Measurements from ENCODE around the gene MYO5B.

The MYO5B gene

DNA sequence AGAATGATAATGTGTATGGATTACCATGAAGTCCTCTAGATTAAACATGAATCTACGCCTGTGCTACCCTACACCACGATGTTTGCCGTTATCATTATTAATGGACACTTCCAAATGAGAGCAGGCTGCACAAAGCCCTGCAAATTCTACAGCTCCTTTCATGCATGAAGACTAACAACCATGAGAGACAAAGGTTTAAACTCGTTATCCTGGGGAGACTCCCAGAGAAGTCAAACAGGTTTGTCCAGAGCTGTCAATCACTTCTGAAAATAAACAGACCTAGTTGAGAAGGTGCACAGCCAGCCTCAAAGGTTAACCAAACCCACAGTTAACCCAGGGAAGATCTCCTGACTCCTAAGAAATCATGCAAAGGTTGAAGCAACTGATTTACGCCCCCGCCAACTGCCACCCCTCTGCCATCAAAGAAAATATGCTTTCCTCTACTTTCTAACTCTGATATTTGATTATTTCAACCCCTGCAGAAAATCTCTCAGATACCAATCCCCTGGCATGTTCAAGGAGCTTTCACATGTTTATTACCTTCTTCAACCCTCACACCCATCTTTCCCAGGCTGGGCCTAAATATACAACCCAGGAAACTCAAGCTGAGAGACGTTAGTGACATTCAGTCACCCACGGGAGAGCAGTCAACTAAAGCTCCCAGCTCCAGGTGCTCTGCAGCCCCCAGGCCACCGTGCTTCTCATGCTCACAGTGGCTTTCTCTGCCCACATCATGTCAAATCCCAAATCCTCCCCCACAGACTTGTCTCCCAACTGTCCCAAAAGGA lies 35.9 kb downstream of the MYO5B start:
- Histone ChIP-seq H3K4me3 (ENCODE audit: low read depth in 1 of 5, low read length in 5 of 5) (no peak overlapping the region), H3K27ac (ENCODE audit: low read depth, low read length) (no peak overlapping the region), H3K9ac (ENCODE audit: low read length in 5 of 5) (no peak overlapping the region), H3K27me3 (ENCODE audit: control insufficient read depth in 5 of 5, insufficient read depth in 4 of 5, low read length in 5 of 5) (peaks cover 4 to 14% (median 8%) of the 10 kb centered on the region in 5 donors), H3K36me3 (ENCODE audit: control insufficient read depth in 5 of 5, insufficient read depth in 5 of 5, low read length in 5 of 5) (no peaks in the 10 kb centered on the region), H3K9me3 (ENCODE audit: control insufficient read depth in 5 of 5, low read length in 5 of 5) (no peaks in the 10 kb centered on the region), H3K4me1 (ENCODE audit: control insufficient read depth in 5 of 5, insufficient read depth in 5 of 5, low read length in 5 of 5) (peaks cover 0 to 8% (median 6%) of the 10 kb centered on the region in 5 donors)

DNA sequence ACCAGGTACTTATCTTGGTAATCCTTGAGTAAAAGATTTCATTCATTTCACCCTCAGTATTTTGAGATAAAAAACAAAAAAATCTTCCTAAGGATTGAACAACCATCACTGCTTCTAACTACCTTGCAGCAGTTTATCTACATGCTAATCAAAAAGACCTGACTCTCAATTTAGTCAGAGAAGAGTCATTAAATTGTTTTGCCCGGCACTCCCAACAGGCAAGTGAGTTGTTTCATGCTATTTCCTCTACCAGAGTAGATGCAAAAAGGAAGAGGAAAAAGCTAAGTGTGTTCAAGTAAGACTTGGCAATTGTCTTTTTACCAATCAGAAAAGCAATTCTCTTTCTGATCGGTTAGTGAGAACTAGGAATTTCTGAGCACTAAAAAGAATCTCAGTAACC lies 39.5 kb downstream of the MYO5B start:
- H3K27ac ChIP-seq (ENCODE audit: low read depth, low read length), result no peak overlapping the region
- no peaks in the 10 kb centered on the region for H3K36me3 ChIP-seq (ENCODE audit: control insufficient read depth in 5 of 5, insufficient read depth in 5 of 5, low read length in 5 of 5)
- no peak overlapping the region for H3K9ac ChIP-seq (ENCODE audit: low read length in 5 of 5)
- no peaks in the 10 kb centered on the region for H3K9me3 ChIP-seq (ENCODE audit: control insufficient read depth in 5 of 5, low read length in 5 of 5)
- no peak overlapping the region for H3K4me3 ChIP-seq (ENCODE audit: low read depth in 1 of 5, low read length in 5 of 5)
- peaks cover 0 to 7% (median 4%) of the 10 kb centered on the region in 5 donors for H3K27me3 ChIP-seq (ENCODE audit: control insufficient read depth in 5 of 5, insufficient read depth in 4 of 5, low read length in 5 of 5)
- H3K4me1 ChIP-seq (ENCODE audit: control insufficient read depth in 5 of 5, insufficient read depth in 5 of 5, low read length in 5 of 5), result no peaks in the 10 kb centered on the region

DNA sequence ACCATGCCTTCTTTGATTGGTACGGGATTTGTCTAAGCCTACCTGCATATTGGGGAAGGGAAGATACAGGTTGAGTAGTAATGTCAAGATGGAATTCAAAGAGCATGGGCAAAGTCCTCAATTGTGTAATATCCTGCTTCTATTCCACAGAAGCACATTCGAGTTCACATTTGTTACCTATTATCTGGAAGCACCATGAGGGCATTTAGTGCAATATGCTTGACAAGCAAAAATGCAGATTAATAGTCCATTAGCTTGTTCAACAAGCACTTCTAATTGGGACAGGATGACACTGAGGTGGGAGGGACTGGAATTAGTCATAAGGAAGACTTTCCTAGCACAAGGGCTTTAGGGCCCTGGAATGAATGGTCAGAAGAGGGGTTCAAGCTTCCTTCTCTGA lies 40.5 kb downstream of the MYO5B start:
- Histone ChIP-seq H3K27ac (ENCODE audit: low read depth, low read length) (no peak overlapping the region), H3K4me3 (ENCODE audit: low read depth in 1 of 5, low read length in 5 of 5) (no peak overlapping the region), H3K27me3 (ENCODE audit: control insufficient read depth in 5 of 5, insufficient read depth in 4 of 5, low read length in 5 of 5) (peaks cover 0 to under 1% (median 0%) of the 10 kb centered on the region in 5 donors), H3K4me1 (ENCODE audit: control insufficient read depth in 5 of 5, insufficient read depth in 5 of 5, low read length in 5 of 5) (no peaks in the 10 kb centered on the region), H3K9me3 (ENCODE audit: control insufficient read depth in 5 of 5, low read length in 5 of 5) (no peaks in the 10 kb centered on the region), H3K36me3 (ENCODE audit: control insufficient read depth in 5 of 5, insufficient read depth in 5 of 5, low read length in 5 of 5) (no peaks in the 10 kb centered on the region), H3K9ac (ENCODE audit: low read length in 5 of 5) (no peak overlapping the region)

DNA sequence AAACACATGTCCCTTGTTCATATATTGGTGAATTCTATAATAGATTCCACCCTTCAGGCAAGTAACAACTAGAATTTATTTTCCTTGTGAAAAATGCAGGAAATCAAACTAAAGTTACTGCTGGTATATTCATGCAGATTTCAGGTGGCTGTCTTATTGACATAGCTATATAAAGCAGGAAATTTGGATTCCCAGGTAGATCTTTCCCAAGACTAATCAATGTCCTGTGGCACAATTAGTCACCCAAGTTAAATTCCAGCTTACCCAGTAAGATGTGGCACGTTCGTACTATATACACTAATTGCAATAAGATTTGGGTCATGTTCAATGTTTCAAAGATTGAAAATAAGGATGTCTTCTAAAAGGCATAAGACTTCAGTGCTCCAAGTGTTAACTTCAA lies 42.0 kb downstream of the MYO5B start:
- no peak overlapping the region for H3K27ac ChIP-seq (ENCODE audit: low read depth, low read length)
- no peaks in the 10 kb centered on the region for H3K4me1 ChIP-seq (ENCODE audit: control insufficient read depth in 5 of 5, insufficient read depth in 5 of 5, low read length in 5 of 5)
- no peak overlapping the region for H3K9ac ChIP-seq (ENCODE audit: low read length in 5 of 5)
- no peaks in the 10 kb centered on the region for H3K9me3 ChIP-seq (ENCODE audit: control insufficient read depth in 5 of 5, low read length in 5 of 5)
- H3K36me3 ChIP-seq (ENCODE audit: control insufficient read depth in 5 of 5, insufficient read depth in 5 of 5, low read length in 5 of 5), result no peaks in the 10 kb centered on the region
- no peaks in the 10 kb centered on the region for H3K27me3 ChIP-seq (ENCODE audit: control insufficient read depth in 5 of 5, insufficient read depth in 4 of 5, low read length in 5 of 5)
- H3K4me3 ChIP-seq (ENCODE audit: low read depth in 1 of 5, low read length in 5 of 5), result no peak overlapping the region

DNA sequence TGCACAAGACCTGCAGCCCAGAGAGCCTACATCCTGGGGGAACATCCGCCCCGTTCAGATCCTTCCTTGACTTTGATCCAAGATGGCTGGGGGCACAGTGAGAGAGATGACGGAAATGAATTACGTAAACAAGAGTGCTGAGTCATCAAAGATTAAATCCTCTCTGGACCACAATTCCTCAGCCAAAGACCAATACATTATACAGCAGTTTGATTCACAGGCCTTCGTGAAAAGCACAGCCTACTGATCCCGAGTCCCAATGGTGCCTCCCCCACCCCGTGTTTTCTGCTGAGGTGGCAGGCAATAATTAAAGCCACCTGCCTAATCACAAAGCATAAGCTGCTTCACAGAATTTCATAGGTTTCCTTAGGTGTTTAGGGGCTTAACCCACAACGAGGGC lies 43.0 kb downstream of the MYO5B start:
- Histone ChIP-seq H3K9me3 (ENCODE audit: control insufficient read depth in 5 of 5, low read length in 5 of 5) (peaks cover 0 to 5% (median 2%) of the 10 kb centered on the region in 5 donors), H3K4me3 (ENCODE audit: low read depth in 1 of 5, low read length in 5 of 5) (no peak overlapping the region), H3K9ac (ENCODE audit: low read length in 5 of 5) (no peak overlapping the region), H3K4me1 (ENCODE audit: control insufficient read depth in 5 of 5, insufficient read depth in 5 of 5, low read length in 5 of 5) (no peaks in the 10 kb centered on the region), H3K36me3 (ENCODE audit: control insufficient read depth in 5 of 5, insufficient read depth in 5 of 5, low read length in 5 of 5) (no peaks in the 10 kb centered on the region), H3K27me3 (ENCODE audit: control insufficient read depth in 5 of 5, insufficient read depth in 4 of 5, low read length in 5 of 5) (no peaks in the 10 kb centered on the region), H3K27ac (ENCODE audit: low read depth, low read length) (no peak overlapping the region)

DNA sequence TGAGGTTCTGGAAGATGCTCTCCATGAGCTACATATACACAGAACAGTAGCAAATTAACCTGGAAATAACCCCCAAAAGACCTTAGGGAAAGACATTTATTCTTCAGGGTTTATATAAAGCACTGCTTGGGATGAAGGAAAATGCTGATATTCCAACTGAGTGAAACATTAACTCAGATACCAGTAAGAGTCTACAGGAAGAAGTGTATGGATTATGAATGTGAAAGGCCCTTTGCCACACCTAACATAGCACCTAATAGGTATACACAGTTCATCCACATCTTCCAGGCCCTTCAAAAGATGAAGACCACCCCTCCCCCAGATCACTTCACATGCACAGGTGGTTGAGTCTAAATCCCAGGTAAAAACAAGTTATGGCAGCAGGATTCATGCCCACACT lies 50.4 kb downstream of the MYO5B start:
- no peaks in the 10 kb centered on the region for H3K4me1 ChIP-seq (ENCODE audit: control insufficient read depth in 5 of 5, insufficient read depth in 5 of 5, low read length in 5 of 5)
- H3K27ac ChIP-seq (ENCODE audit: low read depth, low read length), result no peak overlapping the region
- H3K36me3 ChIP-seq (ENCODE audit: control insufficient read depth in 5 of 5, insufficient read depth in 5 of 5, low read length in 5 of 5), result no peaks in the 10 kb centered on the region
- H3K9me3 ChIP-seq (ENCODE audit: control insufficient read depth in 5 of 5, low read length in 5 of 5), result peaks cover 0 to 5% (median 2%) of the 10 kb centered on the region in 5 donors
- no peak overlapping the region for H3K4me3 ChIP-seq (ENCODE audit: low read depth in 1 of 5, low read length in 5 of 5)
- no peak overlapping the region for H3K9ac ChIP-seq (ENCODE audit: low read length in 5 of 5)
- peaks cover 0 to 6% (median 4%) of the 10 kb centered on the region in 5 donors for H3K27me3 ChIP-seq (ENCODE audit: control insufficient read depth in 5 of 5, insufficient read depth in 4 of 5, low read length in 5 of 5)

DNA sequence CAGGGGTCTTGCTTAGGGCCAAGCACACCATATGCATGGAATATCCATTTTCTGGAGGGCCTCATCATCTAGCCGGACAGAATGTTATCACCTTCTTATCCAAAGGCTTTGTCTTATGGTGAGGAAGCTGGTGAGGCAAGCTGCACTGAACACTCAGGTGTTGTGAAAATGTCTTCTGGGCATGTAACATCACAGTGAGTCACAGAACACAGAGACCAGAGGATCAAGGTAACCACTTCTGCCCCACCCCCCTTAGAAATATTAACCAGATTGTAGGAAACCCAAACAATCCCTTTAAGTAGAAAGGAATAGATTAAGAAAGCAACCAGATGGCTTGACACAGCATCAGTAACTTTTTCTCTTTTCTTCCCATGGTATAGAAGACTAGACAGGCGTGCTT lies 51.1 kb downstream of the MYO5B start:
- H3K27ac ChIP-seq (ENCODE audit: low read depth, low read length), result no peak overlapping the region
- H3K27me3 ChIP-seq (ENCODE audit: control insufficient read depth in 5 of 5, insufficient read depth in 4 of 5, low read length in 5 of 5), result peaks cover 0 to 6% (median 4%) of the 10 kb centered on the region in 5 donors
- H3K36me3 ChIP-seq (ENCODE audit: control insufficient read depth in 5 of 5, insufficient read depth in 5 of 5, low read length in 5 of 5), result no peaks in the 10 kb centered on the region
- no peaks in the 10 kb centered on the region for H3K4me1 ChIP-seq (ENCODE audit: control insufficient read depth in 5 of 5, insufficient read depth in 5 of 5, low read length in 5 of 5)
- H3K4me3 ChIP-seq (ENCODE audit: low read depth in 1 of 5, low read length in 5 of 5), result no peak overlapping the region
- H3K9me3 ChIP-seq (ENCODE audit: control insufficient read depth in 5 of 5, low read length in 5 of 5), result peaks cover 0 to 5% (median 2%) of the 10 kb centered on the region in 5 donors
- no peak overlapping the region for H3K9ac ChIP-seq (ENCODE audit: low read length in 5 of 5)

DNA sequence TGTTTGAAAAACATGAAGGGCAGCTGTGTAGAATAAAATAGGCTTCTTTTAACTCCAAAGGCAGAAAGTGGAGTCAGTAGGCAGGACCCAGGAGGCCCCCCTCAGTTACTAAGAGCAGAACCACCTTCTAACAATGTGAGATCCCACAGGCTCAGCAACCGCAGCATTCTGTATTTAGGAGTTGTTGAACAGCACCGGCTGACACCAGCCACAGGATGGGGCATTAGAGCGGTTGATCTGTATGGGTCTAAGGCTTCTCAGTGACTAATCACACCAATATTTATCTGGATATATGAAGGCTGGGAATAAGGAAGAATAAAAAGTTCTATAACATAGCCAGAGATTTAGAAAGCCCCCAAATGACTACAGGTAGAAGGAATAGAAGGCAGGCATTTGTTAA lies 51.7 kb downstream of the MYO5B start:
- Histone ChIP-seq H3K27ac (ENCODE audit: low read depth, low read length) (no peak overlapping the region), H3K9ac (ENCODE audit: low read length in 5 of 5) (no peak overlapping the region), H3K36me3 (ENCODE audit: control insufficient read depth in 5 of 5, insufficient read depth in 5 of 5, low read length in 5 of 5) (no peaks in the 10 kb centered on the region), H3K9me3 (ENCODE audit: control insufficient read depth in 5 of 5, low read length in 5 of 5) (peaks cover 0 to 5% (median 2%) of the 10 kb centered on the region in 5 donors), H3K27me3 (ENCODE audit: control insufficient read depth in 5 of 5, insufficient read depth in 4 of 5, low read length in 5 of 5) (peaks cover 0 to 6% (median 4%) of the 10 kb centered on the region in 5 donors), H3K4me3 (ENCODE audit: low read depth in 1 of 5, low read length in 5 of 5) (no peak overlapping the region), H3K4me1 (ENCODE audit: control insufficient read depth in 5 of 5, insufficient read depth in 5 of 5, low read length in 5 of 5) (no peaks in the 10 kb centered on the region)

DNA sequence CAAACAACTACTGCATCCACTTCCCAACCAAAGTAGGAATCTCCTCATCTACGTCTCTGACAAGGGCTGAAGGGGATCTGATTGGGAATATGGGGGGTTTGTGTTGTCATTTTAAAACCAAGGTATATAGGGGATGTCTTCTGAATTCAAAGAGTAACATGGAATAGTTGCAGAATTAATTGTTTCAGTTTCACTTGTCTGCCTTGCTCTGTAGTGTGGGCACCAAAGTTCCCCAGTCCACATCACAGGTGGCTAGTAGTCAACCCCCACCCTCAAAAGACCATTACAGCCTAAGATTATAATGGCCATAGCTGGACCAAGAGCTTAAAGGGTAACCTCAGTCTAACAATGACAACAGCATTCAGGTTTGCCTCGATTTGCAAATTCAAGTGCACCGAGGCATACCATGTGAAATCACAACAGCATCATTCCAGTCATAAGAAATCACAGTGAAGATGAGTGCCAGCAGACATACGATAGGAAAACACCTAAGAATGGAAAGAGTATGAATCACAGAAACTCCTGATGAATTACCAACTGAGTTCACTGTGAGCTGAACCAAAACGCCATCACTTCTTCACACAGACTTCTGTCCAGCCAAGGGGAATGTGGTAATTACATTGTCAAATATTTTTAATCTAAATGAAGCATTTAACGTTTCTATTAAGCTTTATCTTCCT lies 52.4 kb downstream of the MYO5B start:
- Histone ChIP-seq H3K27ac (ENCODE audit: low read depth, low read length) (no peak overlapping the region), H3K9me3 (ENCODE audit: control insufficient read depth in 5 of 5, low read length in 5 of 5) (peaks cover 0 to 5% (median 2%) of the 10 kb centered on the region in 5 donors), H3K9ac (ENCODE audit: low read length in 5 of 5) (no peak overlapping the region), H3K4me1 (ENCODE audit: control insufficient read depth in 5 of 5, insufficient read depth in 5 of 5, low read length in 5 of 5) (no peaks in the 10 kb centered on the region), H3K27me3 (ENCODE audit: control insufficient read depth in 5 of 5, insufficient read depth in 4 of 5, low read length in 5 of 5) (peaks cover 0 to 6% (median 4%) of the 10 kb centered on the region in 5 donors), H3K36me3 (ENCODE audit: control insufficient read depth in 5 of 5, insufficient read depth in 5 of 5, low read length in 5 of 5) (no peaks in the 10 kb centered on the region), H3K4me3 (ENCODE audit: low read depth in 1 of 5, low read length in 5 of 5) (no peak overlapping the region)
